ENCODE measurements around the gene AR.

- TF ChIP-seq CTCF (optimal IDR thresholded peaks at IDR 0.05 in 1 of 3, IDR thresholded peaks at IDR 0.05 in 1 of 3, conservative IDR thresholded peaks at IDR 0.05 in 1 of 3; ENCODE audit: extremely low read depth in 1 of 3, insufficient read depth in 2 of 3, low read length in 3 of 3) (no peak), EZH2 (IDR thresholded peaks at IDR 0.05; ENCODE audit: low read length) (no peak)
Observed at GRCh38 chrX:67564475-67564874, 20.7 kb downstream of the AR start.
